ENCODE results near the gene MYT1.

- TF ChIP-seq, protein P1, sequence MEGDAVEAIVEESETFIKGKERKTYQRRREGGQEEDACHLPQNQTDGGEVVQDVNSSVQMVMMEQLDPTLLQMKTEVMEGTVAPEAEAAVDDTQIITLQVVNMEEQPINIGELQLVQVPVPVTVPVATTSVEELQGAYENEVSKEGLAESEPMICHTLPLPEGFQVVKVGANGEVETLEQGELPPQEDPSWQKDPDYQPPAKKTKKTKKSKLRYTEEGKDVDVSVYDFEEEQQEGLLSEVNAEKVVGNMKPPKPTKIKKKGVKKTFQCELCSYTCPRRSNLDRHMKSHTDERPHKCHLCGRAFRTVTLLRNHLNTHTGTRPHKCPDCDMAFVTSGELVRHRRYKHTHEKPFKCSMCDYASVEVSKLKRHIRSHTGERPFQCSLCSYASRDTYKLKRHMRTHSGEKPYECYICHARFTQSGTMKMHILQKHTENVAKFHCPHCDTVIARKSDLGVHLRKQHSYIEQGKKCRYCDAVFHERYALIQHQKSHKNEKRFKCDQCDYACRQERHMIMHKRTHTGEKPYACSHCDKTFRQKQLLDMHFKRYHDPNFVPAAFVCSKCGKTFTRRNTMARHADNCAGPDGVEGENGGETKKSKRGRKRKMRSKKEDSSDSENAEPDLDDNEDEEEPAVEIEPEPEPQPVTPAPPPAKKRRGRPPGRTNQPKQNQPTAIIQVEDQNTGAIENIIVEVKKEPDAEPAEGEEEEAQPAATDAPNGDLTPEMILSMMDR (IDR thresholded peaks at IDR 0.05) = no peak
- no peak for TF ChIP-seq POLR2AphosphoS5 (IDR thresholded peaks at IDR 0.05)
- TF ChIP-seq POLR2A (IDR thresholded peaks at IDR 0.05) = no peak
These were observed 80.8 kb downstream of the MYT1 start for GRCh38 chr20:64244870-64245603.
